HG02623 (cell line): ENCODE data around the gene GINS2.

Source experiments
- ATAC-seq: cut with Tn5 transposase; IDR thresholded peaks from one replicate; pipeline ENCODE4 v1.9.1; 2021; ENCODE audit warnings: moderate library complexity; ENCODE audit not compliant: unreplicated experiment

GINS2 gene

GRCh38 chr16:85690469-85691064 is 1.8 kb upstream of the GINS2 start:
- no peak for ATAC-seq

- ATAC-seq = no peak
These were observed 1.2 kb upstream of the GINS2 start for GRCh38 chr16:85689950-85690320.

GRCh38 chr16:85689285-85689949 is 663 bp upstream of the GINS2 start:
- ATAC-seq = no peak

- no peak for ATAC-seq
These were observed 893 bp downstream of the GINS2 start for GRCh38 chr16:85687651-85688471.

- ATAC-seq = no peak
These were observed 1.7 kb downstream of the GINS2 start for GRCh38 chr16:85686912-85687591.

GRCh38 chr16:85685251-85685650 is 3.5 kb downstream of the GINS2 start:
- ATAC-seq = no peak

- ATAC-seq = no peak
These were observed 5.4 kb downstream of the GINS2 start for GRCh38 chr16:85683363-85683762.

GRCh38 chr16:85682516-85682915 is 6.2 kb downstream of the GINS2 start:
- no peak for ATAC-seq

GRCh38 chr16:85681255-85681654 is 7.5 kb downstream of the GINS2 start:
- no peak for ATAC-seq

- no peak for ATAC-seq
These were observed 8.3 kb downstream of the GINS2 start for GRCh38 chr16:85680352-85680944.

GRCh38 chr16:85679870-85680269 is 8.9 kb downstream of the GINS2 start:
- no peak for ATAC-seq

GRCh38 chr16:85678821-85679220 is 9.9 kb downstream of the GINS2 start:
- no peak for ATAC-seq

- ATAC-seq = no peak
These were observed 10.7 kb downstream of the GINS2 start for GRCh38 chr16:85678016-85678415.

- no peak for ATAC-seq
These were observed 11.3 kb downstream of the GINS2 start for GRCh38 chr16:85677383-85677967.

GRCh38 chr16:85676466-85676865 is 12.3 kb downstream of the GINS2 start:
- no peak for ATAC-seq

- ATAC-seq = no peak
These were observed 13.4 kb downstream of the GINS2 start for GRCh38 chr16:85675251-85675874.

GRCh38 chr16:85674828-85675227 is 13.9 kb downstream of the GINS2 start:
- ATAC-seq = no peak

- no peak for ATAC-seq
These were observed 14.4 kb downstream of the GINS2 start for GRCh38 chr16:85674418-85674755.

- ATAC-seq = no peak
These were observed 15.0 kb downstream of the GINS2 start for GRCh38 chr16:85673529-85674417.
